Upper lobe of right lung (tissue), 1 donor: ENCODE results near the gene SLC26A8. TPM values are rescaled to one million over a fixed set of nuclear protein-coding genes. Genes with fewer than 3 reads are reported as not detected.

ENCODE experiments used
- ATAC-seq: fragments of 200-7000 bp; cut with Tn5 transposase; one replicate; pipeline ENCODE4 v1.9.1; 2020; ENCODE audit warnings: mild to moderate bottlenecking, moderate library complexity
- DNase-seq: peaks from one replicate; pipeline ENCODE4 v3.0.0-alpha.2; 2020
- H3K27ac ChIP-seq: fragments of 200-600 bp; one replicate; pipeline ENCODE4 v1.8.0; 2022
- H3K27me3 ChIP-seq: fragments of 200-600 bp; one replicate; pipeline ENCODE4 v1.8.0; 2022; ENCODE audit warnings: mild to moderate bottlenecking
- H3K36me3 ChIP-seq: fragments of 200-600 bp; one replicate; pipeline ENCODE4 v1.8.0; 2022
- H3K4me1 ChIP-seq: fragments of 200-600 bp; one replicate; pipeline ENCODE4 v1.8.0; 2022
- H3K4me3 ChIP-seq: fragments of 200-600 bp; one replicate; pipeline ENCODE4 v1.8.0; 2022; ENCODE audit warnings: mild to moderate bottlenecking
- H3K9me3 ChIP-seq: fragments of 200-600 bp; one replicate; pipeline ENCODE4 v1.8.0; 2022
- intact Hi-C: fragments of 100-400 bp; cut with DNase I; formaldehyde crosslinking; loops from one replicate; pipeline ENCODE4 v1.11.0; 2022
- total RNA-seq: library from RNA; stranded (reverse); fragmentation: NEBNext Ultra II Directional; extraction: Animal tissue kit (Norgen Biotek cat#: 25700); gene quantifications from one replicate; pipeline ENCODE4 v1.2.1, GENCODE V29; 2021
- TF ChIP-seq, protein P1 (sequence below): fragments of 200-600 bp; IDR thresholded peaks from one replicate; pipeline ENCODE4 v1.8.0; 2022; ENCODE audit warnings: antibody characterized with exemption
- donor health status: DM: no; HTN: yes; CAD: no; lungs with severe emphysema.

SLC26A8 gene
- total RNA-seq, 1 donor from 2014 or later = 0.52 TPM

DNA sequence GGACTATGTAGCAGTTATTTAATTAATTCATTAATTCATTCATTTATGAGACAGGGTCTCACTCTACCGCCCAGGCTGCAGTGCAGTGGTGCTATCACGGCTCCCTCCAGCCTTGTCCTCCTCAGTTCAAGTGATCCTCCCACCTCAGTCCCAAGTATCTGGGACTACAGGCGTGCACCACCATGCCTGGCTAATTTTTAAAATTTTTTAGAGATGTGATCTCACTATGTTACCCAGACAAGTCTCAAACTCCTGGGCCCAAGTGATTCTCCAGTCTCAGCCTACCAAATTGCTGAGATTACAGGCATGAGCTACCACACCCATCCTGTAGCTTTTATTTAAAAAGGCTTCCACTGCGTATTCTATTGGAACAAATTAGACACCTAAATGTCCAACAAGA, 127.0 kb downstream of the SLC26A8 start:
- Histone ChIP-seq H3K36me3 (no peaks in the 10 kb centered on the region), H3K9me3 (no peaks in the 10 kb centered on the region), H3K27ac (no peak overlapping the region), H3K27me3 (no peaks in the 10 kb centered on the region), H3K4me3 (no peak overlapping the region), H3K4me1 (no peaks in the 10 kb centered on the region)
- TF ChIP-seq, protein P1, sequence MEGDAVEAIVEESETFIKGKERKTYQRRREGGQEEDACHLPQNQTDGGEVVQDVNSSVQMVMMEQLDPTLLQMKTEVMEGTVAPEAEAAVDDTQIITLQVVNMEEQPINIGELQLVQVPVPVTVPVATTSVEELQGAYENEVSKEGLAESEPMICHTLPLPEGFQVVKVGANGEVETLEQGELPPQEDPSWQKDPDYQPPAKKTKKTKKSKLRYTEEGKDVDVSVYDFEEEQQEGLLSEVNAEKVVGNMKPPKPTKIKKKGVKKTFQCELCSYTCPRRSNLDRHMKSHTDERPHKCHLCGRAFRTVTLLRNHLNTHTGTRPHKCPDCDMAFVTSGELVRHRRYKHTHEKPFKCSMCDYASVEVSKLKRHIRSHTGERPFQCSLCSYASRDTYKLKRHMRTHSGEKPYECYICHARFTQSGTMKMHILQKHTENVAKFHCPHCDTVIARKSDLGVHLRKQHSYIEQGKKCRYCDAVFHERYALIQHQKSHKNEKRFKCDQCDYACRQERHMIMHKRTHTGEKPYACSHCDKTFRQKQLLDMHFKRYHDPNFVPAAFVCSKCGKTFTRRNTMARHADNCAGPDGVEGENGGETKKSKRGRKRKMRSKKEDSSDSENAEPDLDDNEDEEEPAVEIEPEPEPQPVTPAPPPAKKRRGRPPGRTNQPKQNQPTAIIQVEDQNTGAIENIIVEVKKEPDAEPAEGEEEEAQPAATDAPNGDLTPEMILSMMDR = no peak
- no peak for ATAC-seq
- DNase-seq = no peak
- intact Hi-C loops = no loop called here

DNA sequence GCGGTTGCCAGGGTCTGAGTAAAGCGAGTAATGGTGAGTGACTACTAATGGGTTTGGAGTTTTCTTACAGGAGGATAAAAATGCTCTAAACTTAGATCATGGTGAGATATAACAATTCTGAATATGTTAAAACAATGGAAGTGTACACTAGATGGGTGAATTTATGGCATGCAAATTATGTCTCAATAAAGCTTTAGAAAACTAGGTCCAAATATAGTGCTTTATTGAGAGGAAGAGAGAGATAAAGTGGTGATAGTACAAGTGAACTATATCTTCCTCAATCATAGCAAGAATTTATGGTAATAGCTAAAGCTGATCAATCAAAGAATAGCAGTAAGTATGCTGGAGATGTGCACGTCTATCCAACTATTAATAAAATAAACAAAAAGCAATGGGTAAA, 127.4 kb downstream of the SLC26A8 start:
- Histone ChIP-seq H3K27ac (no peak overlapping the region), H3K36me3 (no peaks in the 10 kb centered on the region), H3K27me3 (no peaks in the 10 kb centered on the region), H3K9me3 (no peaks in the 10 kb centered on the region), H3K4me1 (no peaks in the 10 kb centered on the region), H3K4me3 (no peak overlapping the region)
- ATAC-seq (no peak), DNase-seq (no peak)
- intact Hi-C loops = no loop called here
- TF ChIP-seq, protein P1 = no peak

- TF ChIP-seq, protein P1 = no peak
- no peak for ATAC-seq
- intact Hi-C loops = no loop called here
These were observed 128.2 kb downstream of the SLC26A8 start for GRCh38 chr6:35896228-35896627.

DNA sequence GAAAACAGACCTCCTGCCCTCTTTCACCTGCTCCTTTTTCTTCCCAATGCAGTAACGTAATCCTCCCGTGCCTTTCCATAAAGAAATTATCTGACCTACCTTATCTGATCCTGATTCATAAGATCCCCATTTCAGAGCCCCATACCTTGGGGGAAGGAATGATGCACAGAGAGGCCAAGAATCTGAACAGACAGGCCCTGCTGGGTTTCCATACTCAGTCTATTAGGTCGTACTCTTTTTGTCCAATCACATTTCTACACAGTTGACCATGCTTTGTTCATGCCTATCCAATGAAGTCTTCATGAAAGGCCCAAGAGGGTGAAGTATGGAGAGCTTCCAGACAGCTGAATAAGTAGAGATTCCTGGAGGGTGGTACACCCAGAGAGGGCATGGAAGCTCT, 128.9 kb downstream of the SLC26A8 start:
- no peaks in the 10 kb centered on the region for H3K4me1 ChIP-seq
- intact Hi-C loops = no loop called here
- ATAC-seq (no peak), DNase-seq (no peak)
- TF ChIP-seq, protein P1 = no peak
- H3K9me3 ChIP-seq = no peaks in the 10 kb centered on the region
- H3K27ac ChIP-seq = no peak overlapping the region
- H3K36me3 ChIP-seq = no peaks in the 10 kb centered on the region
- no peak overlapping the region for H3K4me3 ChIP-seq
- no peaks in the 10 kb centered on the region for H3K27me3 ChIP-seq

More at GRCh38 chr6:35896228-35896627, 128.2 kb downstream of the SLC26A8 start:
- Histone ChIP-seq H3K9me3 (no peaks in the 10 kb centered on the region), H3K4me3 (no peak overlapping the region), H3K4me1 (no peaks in the 10 kb centered on the region), H3K27ac (no peak overlapping the region), H3K27me3 (no peaks in the 10 kb centered on the region), H3K36me3 (no peaks in the 10 kb centered on the region)
- DNase-seq = no peak

DNA sequence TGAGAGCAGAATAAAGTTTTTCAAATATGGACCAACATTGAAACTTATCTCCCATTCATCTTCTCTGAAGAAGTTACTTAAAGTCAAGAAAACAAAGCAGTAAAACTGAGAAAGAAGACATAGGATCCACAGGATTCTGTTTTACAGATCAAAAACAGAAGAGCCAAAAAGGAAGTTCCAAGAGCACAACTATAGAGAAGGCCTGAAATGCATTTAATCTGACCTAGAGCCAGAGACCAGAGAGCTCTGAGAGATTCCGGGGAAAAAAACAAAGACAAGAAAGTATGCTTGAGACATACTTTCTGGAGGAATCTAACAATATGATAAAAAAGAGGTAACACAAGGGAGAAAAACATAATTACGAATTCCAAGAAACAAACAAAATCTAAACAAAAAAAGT, 129.7 kb downstream of the SLC26A8 start:
- H3K36me3 ChIP-seq = no peaks in the 10 kb centered on the region
- TF ChIP-seq, protein P1 = no peak
- intact Hi-C loops = no loop called here
- no peaks in the 10 kb centered on the region for H3K4me1 ChIP-seq
- DNase-seq (no peak), ATAC-seq (no peak)
- H3K4me3 ChIP-seq = no peak overlapping the region
- no peaks in the 10 kb centered on the region for H3K27me3 ChIP-seq
- H3K9me3 ChIP-seq = no peaks in the 10 kb centered on the region
- no peak overlapping the region for H3K27ac ChIP-seq

Other genes with a start within 250 kb of the SLC26A8 start
- not detected for gene CLPSL2, start 248.0 kb downstream of the SLC26A8 start, total RNA-seq
- gene CLPSL1, start 243.6 kb downstream of the SLC26A8 start, total RNA-seq = not detected
- gene CLPS, start 227.3 kb downstream of the SLC26A8 start, total RNA-seq = not detected
- not detected for gene LHFPL5, start 219.3 kb downstream of the SLC26A8 start, total RNA-seq
- gene SRPK1, start 103.5 kb downstream of the SLC26A8 start, total RNA-seq = 40.6 TPM
- 60.6 TPM for gene MAPK14, start 3.2 kb upstream of the SLC26A8 start, total RNA-seq
- gene MAPK13, start 105.9 kb upstream of the SLC26A8 start, total RNA-seq = 71.4 TPM
- 37.8 TPM for gene BRPF3, start 172.1 kb upstream of the SLC26A8 start, total RNA-seq
- 0.35 TPM for gene PNPLA1, start 245.4 kb upstream of the SLC26A8 start, total RNA-seq